IMR-90 (cell line): ENCODE measurements around the gene PRKAG2. TPM values are rescaled to one million over a fixed set of nuclear protein-coding genes. Genes with fewer than 3 reads are reported as not detected.

Experiments
- ATAC-seq: fragments of 200-7000 bp; cut with Tn5 transposase; 2 replicates; pipeline ENCODE4 v1.9.1; 2020; ENCODE audit warnings: low read depth, mild to moderate bottlenecking, moderate library complexity
- BruUV-seq: library from RNA; stranded (reverse); fragments of 400-500 nt; replicated peaks from 2 replicates; lab custom pipeline; 2021; lab: Mats Ljungman, UMichigan
- CTCF ChIA-PET: fragments of 300-600 bp; formaldehyde crosslinking; extraction: SDS; loops from one replicate; lab custom pipeline; 2021; ENCODE audit warnings: antibody characterized with exemption; lab: Yijun Ruan, JAX
- POLR2A ChIA-PET: fragments of 300-600 bp; sonication (Branson Sonifier 250); formaldehyde crosslinking; loops from one replicate; lab custom pipeline; 2022; ENCODE audit warnings: antibody characterized with exemption; ENCODE audit not compliant: unreplicated experiment; lab: Charles Lee
- DNase-seq: peaks from one replicate; pipeline ENCODE4 v3.0.0; 2013
- H2AFZ ChIP-seq: replicated peaks from 2 replicates; pipeline ENCODE3; 2013; ENCODE audit warnings: low read length, mild to moderate bottlenecking; ENCODE audit not compliant: poor library complexity
- H2AK5ac ChIP-seq: 2 replicates; pipeline ENCODE4 v1.6.1; 2013; ENCODE audit warnings: low read depth, low read length, inconsistent platforms
- H2AK9ac ChIP-seq: replicated peaks from 2 replicates; pipeline ENCODE3; 2013; ENCODE audit warnings: mild to moderate bottlenecking, low read depth, low read length, moderate library complexity; ENCODE audit not compliant: poor library complexity
- H2BK120ac ChIP-seq: 2 replicates; pipeline ENCODE4 v1.6.1; 2013; ENCODE audit warnings: low read depth, low read length, inconsistent platforms
- H2BK15ac ChIP-seq: 3 replicates; pipeline ENCODE4 v1.6.1; 2013; ENCODE audit warnings: low read depth, low read length, inconsistent platforms
- H2BK20ac ChIP-seq: 2 replicates; pipeline ENCODE4 v1.6.1; 2013; ENCODE audit warnings: low read depth, mild to moderate bottlenecking, inconsistent platforms, low read length, moderate library complexity
- H2BK5ac ChIP-seq: 2 replicates; pipeline ENCODE4 v1.6.1; 2013; ENCODE audit warnings: mild to moderate bottlenecking, low read depth, low read length, inconsistent platforms; ENCODE audit not compliant: poor library complexity, severe bottlenecking
- H3K14ac ChIP-seq: replicated peaks from 2 replicates; pipeline ENCODE4 v1.6.1; 2013; ENCODE audit warnings: low read depth, low read length, inconsistent platforms
- H3K18ac ChIP-seq: 2 replicates; pipeline ENCODE4 v1.6.1; 2013; ENCODE audit warnings: low read depth, low read length, control low read depth
- H3K23ac ChIP-seq: 2 replicates; pipeline ENCODE4 v1.6.1; 2013; ENCODE audit warnings: low read depth, low read length, inconsistent platforms
- H3K27ac ChIP-seq: 2 replicates; pipeline ENCODE4 v1.5.1; 2013; ENCODE audit warnings: mild to moderate bottlenecking, control low read depth, low read length; ENCODE audit not compliant: insufficient read depth
- H3K27me3 ChIP-seq: 2 replicates; pipeline ENCODE4 v1.6.1; 2013; ENCODE audit warnings: low read length; ENCODE audit not compliant: control insufficient read depth, insufficient read depth
- H3K36me3 ChIP-seq: 2 replicates; pipeline ENCODE4 v1.6.1; 2013; ENCODE audit warnings: low read length, mixed read lengths; ENCODE audit not compliant: control insufficient read depth, insufficient read depth
- H3K4ac ChIP-seq: 2 replicates; pipeline ENCODE4 v1.6.1; 2013; ENCODE audit warnings: low read depth, low read length, inconsistent platforms
- H3K4me1 ChIP-seq: 2 replicates; pipeline ENCODE4 v1.6.1; 2013; ENCODE audit warnings: low read length, mixed read lengths; ENCODE audit not compliant: control insufficient read depth, insufficient read depth
- H3K4me2 ChIP-seq: 2 replicates; pipeline ENCODE4 v1.6.1; 2013; ENCODE audit warnings: low read depth, mild to moderate bottlenecking, control low read depth, low read length, moderate library complexity
- H3K4me3 ChIP-seq: 2 replicates; pipeline ENCODE4 v1.5.1; 2013; ENCODE audit warnings: low read depth, mild to moderate bottlenecking, control low read depth, low read length, moderate library complexity; ENCODE audit not compliant: insufficient read depth
- H3K56ac ChIP-seq: 2 replicates; pipeline ENCODE4 v1.6.1; 2013; ENCODE audit warnings: low read length, inconsistent platforms; ENCODE audit not compliant: insufficient read depth; ENCODE audit errors: extremely low read depth
- H3K79me1 ChIP-seq, 2 experiments: 2 replicates each; pipeline ENCODE4 v1.6.1; 2013; ENCODE audit warnings: low read length in 2 of 2, inconsistent platforms in 1 of 2, low read depth in 1 of 2
- H3K9ac ChIP-seq: 2 replicates; pipeline ENCODE4 v1.6.1; 2013; ENCODE audit warnings: low read depth, low read length, control low read depth
- H3K9me1 ChIP-seq: 2 replicates; pipeline ENCODE4 v1.6.1; 2013; ENCODE audit warnings: low read length, inconsistent platforms; ENCODE audit not compliant: insufficient read depth
- H3K9me3 ChIP-seq: 2 replicates; pipeline ENCODE4 v1.6.1; 2013; ENCODE audit warnings: low read length; ENCODE audit not compliant: control insufficient read depth, insufficient read depth
- H4K20me1 ChIP-seq: 2 replicates; pipeline ENCODE4 v1.6.1; 2013; ENCODE audit warnings: low read length, inconsistent platforms; ENCODE audit not compliant: insufficient read depth
- H4K5ac ChIP-seq: 2 replicates; pipeline ENCODE4 v1.6.1; 2013; ENCODE audit warnings: mild to moderate bottlenecking, low read depth, low read length, control low read depth
- H4K8ac ChIP-seq, 2 experiments: 2 replicates each; pipeline ENCODE4 v1.6.1; 2013; ENCODE audit warnings: low read depth in 2 of 2, low read length in 2 of 2, control low read depth in 1 of 2, inconsistent platforms in 1 of 2
- H4K91ac ChIP-seq: 2 replicates; pipeline ENCODE4 v1.6.1; 2013; ENCODE audit warnings: low read depth, low read length, inconsistent platforms; ENCODE audit not compliant: insufficient read depth
- BHLHE40 ChIP-seq: fragments of 150-350 bp; IDR thresholded peaks from 2 replicates; pipeline ENCODE4 v1.6.1; 2016; ENCODE audit warnings: mild to moderate bottlenecking, low read depth, low read length
- CHD1 ChIP-seq: IDR thresholded peaks from 2 replicates; pipeline ENCODE4 v1.6.1; 2012; ENCODE audit warnings: low read depth, low read length, improper control_type of control experiment
- MAFK ChIP-seq: IDR thresholded peaks from 2 replicates; pipeline ENCODE4 v1.6.1; 2012; ENCODE audit warnings: low read depth, low read length, improper control_type of control experiment
- MAZ ChIP-seq: IDR thresholded peaks from 2 replicates; pipeline ENCODE4 v1.6.1; 2012; ENCODE audit warnings: low read depth, mild to moderate bottlenecking, low read length, improper control_type of control experiment, moderate library complexity, borderline replicate concordance
- MXI1 ChIP-seq: IDR thresholded peaks from 2 replicates; pipeline ENCODE4 v1.6.1; 2012; ENCODE audit warnings: low read depth, mild to moderate bottlenecking, low read length, moderate library complexity, borderline replicate concordance
- NFE2L2 ChIP-seq: fragments of 150-350 bp; IDR thresholded peaks from 2 replicates; pipeline ENCODE4 v1.6.1; 2016; ENCODE audit warnings: low read depth, mild to moderate bottlenecking, low read length
- RAD21 ChIP-seq: IDR thresholded peaks from 2 replicates; pipeline ENCODE4 v1.6.1; 2012; ENCODE audit warnings: low read length, improper control_type of control experiment
- RCOR1 ChIP-seq: IDR thresholded peaks from 2 replicates; pipeline ENCODE4 v1.6.1; 2012; ENCODE audit warnings: mild to moderate bottlenecking, low read length, improper control_type of control experiment; ENCODE audit not compliant: insufficient replicate concordance
- RFX5 ChIP-seq: IDR thresholded peaks from 2 replicates; pipeline ENCODE4 v1.8.0; 2012; ENCODE audit warnings: low read depth, mild to moderate bottlenecking, low read length, moderate library complexity
- WGBS, 2 experiments: methylation state at CpG; one replicate each; pipeline versions ENCODE4 v1.1.5 to v1.1.7; 2013; ENCODE audit warnings: missing lambda C conversion rate in 2 of 2; ENCODE audit not compliant: insufficient read length in 1 of 2; ENCODE audit errors: extremely low coverage in 2 of 2; 5-methylcytosine and 5-hydroxymethylcytosine counted together
- dilution Hi-C: fragments of 300-500 bp; cut with HindIII; formaldehyde crosslinking; loops from one replicate; pipeline ENCODE4 v1.14.3; 2018; ENCODE audit warnings: low sequenced_read_pairs; ENCODE audit not compliant: unreplicated experiment
- in situ Hi-C: fragments of 300-500 bp; cut with MboI; formaldehyde crosslinking; loops from 3 replicates; pipeline ENCODE4 v1.14.3; 2019; ENCODE audit warnings: low sequenced_read_pairs, inconsistent platforms, mixed read lengths
- intact Hi-C: fragments of 100-400 bp; cut with micrococcal nuclease; formaldehyde crosslinking; loops from 2 replicates; pipeline ENCODE4 v1.10.0; 2022
- polyA plus RNA-seq, 3 experiments: library from polyadenylated mRNA; depleted of rRNA; stranded (reverse); fragments of >200 nt; gene quantifications; 2 replicates each; pipeline ENCODE4 v1.2.3, GENCODE V29; 2012; ENCODE audit warnings: low replicate concordance in 1 of 3
- total RNA-seq: library from RNA; depleted of rRNA; stranded (reverse); fragments of >200 nt; gene quantifications from 2 replicates; pipeline ENCODE4 v1.2.3, GENCODE V29; 2012
- TF ChIP-seq, protein P1 (sequence below): conservative IDR thresholded peaks from 2 replicates; pipeline ENCODE4 v1.5.1; 2012; ENCODE audit warnings: mild to moderate bottlenecking, low read depth, low read length, improper control_type of control experiment
- TF ChIP-seq, protein P2 (sequence below): fragments of 150-350 bp; IDR thresholded peaks from 2 replicates; pipeline ENCODE4 v1.6.1; 2016; ENCODE audit warnings: low read depth, mild to moderate bottlenecking, low read length, moderate library complexity, borderline replicate concordance

PRKAG2 gene
- total and polyA plus RNA-seq, 2 of the 4 experiments (the other 2 are of a cell fraction), result 15.4 to 21.6 TPM

DNA sequence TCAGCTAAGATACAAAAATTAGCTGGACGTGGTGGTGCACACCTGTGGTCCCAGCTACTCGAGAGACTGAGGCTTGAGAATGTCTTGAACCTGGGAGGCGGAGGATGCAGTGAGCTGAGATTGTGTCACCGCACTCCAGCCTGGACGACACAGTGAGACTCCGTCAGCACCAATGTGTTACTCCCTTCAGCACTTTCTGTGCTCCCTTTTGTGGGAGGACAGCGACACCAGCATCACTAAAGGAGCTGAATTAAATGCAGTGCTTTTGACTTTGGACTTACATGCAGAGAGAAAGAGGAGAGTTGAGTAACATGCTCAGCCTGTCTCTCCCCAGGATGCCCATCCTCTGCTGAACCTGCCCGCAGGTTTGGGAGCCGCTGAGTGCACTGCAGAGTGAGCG, 265.0 kb downstream of the PRKAG2 start:
- CTCF ChIA-PET, result interaction anchor here (0.6 to 2.4 kb wide), 2 partner anchors 20 to 133 kb away, joined by 4 to 9 read pairs; no protein-coding TSS in a partner anchor
- H4K91ac ChIP-seq, result no peak overlapping the region
- dilution Hi-C loops, result no loop called here
- H4K20me1 ChIP-seq, result peaks cover 38% of the 10 kb centered on the region
- H3K4me1 ChIP-seq, result peaks cover 3% of the 10 kb centered on the region
- H3K9me3 ChIP-seq, result no peaks in the 10 kb centered on the region
- no peak overlapping the region for H2BK5ac ChIP-seq
- no peak overlapping the region for H3K4me2 ChIP-seq
- no peaks in the 10 kb centered on the region for H3K27me3 ChIP-seq
- no peak overlapping the region for H2BK15ac ChIP-seq
- H2AFZ ChIP-seq, result no peak overlapping the region
- H2AK9ac ChIP-seq, result no peak overlapping the region
- DNase-seq (no peak), ATAC-seq (no peak)
- H4K5ac ChIP-seq, result no peak overlapping the region
- H3K18ac ChIP-seq, result no peak overlapping the region
- POLR2A ChIA-PET, result no interaction called here
- no peak overlapping the region for H3K14ac ChIP-seq
- 100% methylated on average over 4 of the region's 10 CpGs; no CpG with 5 or more reads in 1 of the 2 experiments for WGBS, 2 experiments
- TF ChIP-seq MAZ (no peak), MAFK (no peak), RFX5 (no peak), MXI1 (no peak), NFE2L2 (no peak), RCOR1 (no peak), BHLHE40 (no peak), CHD1 (no peak), RAD21 (no peak)
- TF ChIP-seq, protein P1, sequence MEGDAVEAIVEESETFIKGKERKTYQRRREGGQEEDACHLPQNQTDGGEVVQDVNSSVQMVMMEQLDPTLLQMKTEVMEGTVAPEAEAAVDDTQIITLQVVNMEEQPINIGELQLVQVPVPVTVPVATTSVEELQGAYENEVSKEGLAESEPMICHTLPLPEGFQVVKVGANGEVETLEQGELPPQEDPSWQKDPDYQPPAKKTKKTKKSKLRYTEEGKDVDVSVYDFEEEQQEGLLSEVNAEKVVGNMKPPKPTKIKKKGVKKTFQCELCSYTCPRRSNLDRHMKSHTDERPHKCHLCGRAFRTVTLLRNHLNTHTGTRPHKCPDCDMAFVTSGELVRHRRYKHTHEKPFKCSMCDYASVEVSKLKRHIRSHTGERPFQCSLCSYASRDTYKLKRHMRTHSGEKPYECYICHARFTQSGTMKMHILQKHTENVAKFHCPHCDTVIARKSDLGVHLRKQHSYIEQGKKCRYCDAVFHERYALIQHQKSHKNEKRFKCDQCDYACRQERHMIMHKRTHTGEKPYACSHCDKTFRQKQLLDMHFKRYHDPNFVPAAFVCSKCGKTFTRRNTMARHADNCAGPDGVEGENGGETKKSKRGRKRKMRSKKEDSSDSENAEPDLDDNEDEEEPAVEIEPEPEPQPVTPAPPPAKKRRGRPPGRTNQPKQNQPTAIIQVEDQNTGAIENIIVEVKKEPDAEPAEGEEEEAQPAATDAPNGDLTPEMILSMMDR, result no peak
- TF ChIP-seq, protein P2, sequence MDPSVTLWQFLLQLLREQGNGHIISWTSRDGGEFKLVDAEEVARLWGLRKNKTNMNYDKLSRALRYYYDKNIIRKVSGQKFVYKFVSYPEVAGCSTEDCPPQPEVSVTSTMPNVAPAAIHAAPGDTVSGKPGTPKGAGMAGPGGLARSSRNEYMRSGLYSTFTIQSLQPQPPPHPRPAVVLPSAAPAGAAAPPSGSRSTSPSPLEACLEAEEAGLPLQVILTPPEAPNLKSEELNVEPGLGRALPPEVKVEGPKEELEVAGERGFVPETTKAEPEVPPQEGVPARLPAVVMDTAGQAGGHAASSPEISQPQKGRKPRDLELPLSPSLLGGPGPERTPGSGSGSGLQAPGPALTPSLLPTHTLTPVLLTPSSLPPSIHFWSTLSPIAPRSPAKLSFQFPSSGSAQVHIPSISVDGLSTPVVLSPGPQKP, result no peak
- H3K27ac ChIP-seq, result no peak overlapping the region
- H2BK20ac ChIP-seq, result no peak overlapping the region
- in situ Hi-C loops, result no loop called here
- no peak overlapping the region for H4K8ac ChIP-seq
- no peak overlapping the region for H3K23ac ChIP-seq
- no peak overlapping the region for H3K4ac ChIP-seq
- H3K4me3 ChIP-seq, result no peak overlapping the region
- peaks cover 32% of the 10 kb centered on the region for H3K9me1 ChIP-seq
- no peaks in the 10 kb centered on the region for H3K36me3 ChIP-seq
- H3K79me1 ChIP-seq, result peaks cover 39 to 66% of the 10 kb centered on the region in 2 experiments
- no TSS peak for BruUV-seq
- no peak overlapping the region for H2AK5ac ChIP-seq
- H2BK120ac ChIP-seq, result no peak overlapping the region
- H3K9ac ChIP-seq, result no peak overlapping the region
- intact Hi-C loops, result no loop called here
- H3K56ac ChIP-seq, result no peak overlapping the region
